Ovary (tissue), 9 donors: Measurements from ENCODE around the gene SLC28A3. TPM values are rescaled to one million over a fixed set of nuclear protein-coding genes. Genes with fewer than 3 reads are reported as not detected.

ENCODE experiments used
- DNase-seq, 5 donors: peaks; one replicate each; pipeline ENCODE4 v3.0.0-alpha.2; 2019 to 2020
- H3K27ac ChIP-seq, 2 donors: fragments of 200-600 bp; one replicate each; pipeline versions ENCODE4 v1.5.1 to v1.8.0; 2019 to 2022
- H3K27me3 ChIP-seq: fragments of 200-600 bp; one replicate; pipeline ENCODE4 v1.8.0; 2022
- H3K36me3 ChIP-seq: fragments of 200-600 bp; sonication (generic); one replicate; pipeline ENCODE4 v1.5.1; 2019
- H3K4me1 ChIP-seq: one replicate; pipeline ENCODE4 v1.8.1; 2013; ENCODE audit warnings: mild to moderate bottlenecking, moderate library complexity; ENCODE audit not compliant: insufficient read depth
- H3K4me3 ChIP-seq: fragments of 200-600 bp; sonication (generic); one replicate; pipeline ENCODE4 v1.5.1; 2017
- H3K9me3 ChIP-seq, 2 donors: fragments of 200-600 bp in 1 of 2; sonication (generic) in 1 of 2; one replicate each; pipeline versions ENCODE4 v1.5.1 to v1.8.1; 2013 to 2019; ENCODE audit warnings: mild to moderate bottlenecking in 1 of 2, moderate library complexity in 1 of 2
- EP300 ChIP-seq: sonication (generic); formaldehyde crosslinking; IDR thresholded peaks from one replicate; pipeline ENCODE4 v1.6.1; 2017; ENCODE audit warnings: antibody characterized with exemption
- POLR2A ChIP-seq: fragments of 450-650 bp; IDR thresholded peaks from one replicate; pipeline ENCODE4 v1.6.1; 2017; ENCODE audit warnings: antibody characterized with exemption, mild to moderate bottlenecking, moderate library complexity
- WGBS, 3 donors: extraction: QIAGEN DNeasy Blood & Tissue Kit in 1 of 3; methylation state at CpG; one replicate each; pipeline versions ENCODE4 v1.1.5 to v1.1.7; 2013 to 2017; 5-methylcytosine and 5-hydroxymethylcytosine counted together
- intact Hi-C, 4 donors: fragments of 100-400 bp; cut with DNase I; formaldehyde crosslinking; loops; one replicate each; pipeline versions ENCODE4 v1.11.0 to v1.15.1; 2022 to 2023
- polyA plus RNA-seq, 2 donors: library from polyadenylated mRNA; stranded (reverse); fragments of 200-250 nt in 1 of 2; fragments of 350-450 nt in 1 of 2; fragmentation: Illumina TruSeq in 1 of 2; extraction: RNeasy Lipid Tissue Mini Kit (QIAGEN cat#74804) in 1 of 2; gene quantifications; one replicate each; pipeline ENCODE4 v1.2.3, GENCODE V29; 2013 to 2014
- total RNA-seq, 7 donors: library from RNA; depleted of rRNA in 2 of 7; stranded (reverse); fragments of >200 nt in 2 of 7; fragmentation: NEBNext Ultra II Directional in 3 of 7; extraction: Animal tissue kit (Norgen Biotek cat#: 25700) in 3 of 7; gene quantifications; one replicate each; pipeline versions ENCODE4 v1.1.0 to v1.2.4, GENCODE V29; 2016 to 2023
- TF ChIP-seq, protein P1 (sequence below), 3 donors: fragments of 450-650 bp in 2 of 3; fragments of 200-600 bp in 1 of 3; IDR thresholded peaks; one replicate each; pipeline versions ENCODE4 v1.5.1 to v1.8.0; 2016 to 2022; ENCODE audit warnings: antibody characterized with exemption in 3 of 3, mild to moderate bottlenecking in 1 of 3
- donor health status: DM: no; HTN: no; CAD: no; lungs with moderate emphysema.
- donor health status: DM: no; HTN: no; CAD: no.
- donor health status: Bipolar disorder and iron deficiency.
- donor health status: DM: yes; HTN: yes; CAD: no.
- donor health status: DM: no; HTN: no; CAD: no.
- donor health status: DM: yes; HTN: yes; CAD: no.

SLC28A3 gene
- total and polyA plus RNA-seq, 9 donors: 0.08 to 9.0 (median 0.59) TPM; not detected in 1

- TF ChIP-seq, protein P1, sequence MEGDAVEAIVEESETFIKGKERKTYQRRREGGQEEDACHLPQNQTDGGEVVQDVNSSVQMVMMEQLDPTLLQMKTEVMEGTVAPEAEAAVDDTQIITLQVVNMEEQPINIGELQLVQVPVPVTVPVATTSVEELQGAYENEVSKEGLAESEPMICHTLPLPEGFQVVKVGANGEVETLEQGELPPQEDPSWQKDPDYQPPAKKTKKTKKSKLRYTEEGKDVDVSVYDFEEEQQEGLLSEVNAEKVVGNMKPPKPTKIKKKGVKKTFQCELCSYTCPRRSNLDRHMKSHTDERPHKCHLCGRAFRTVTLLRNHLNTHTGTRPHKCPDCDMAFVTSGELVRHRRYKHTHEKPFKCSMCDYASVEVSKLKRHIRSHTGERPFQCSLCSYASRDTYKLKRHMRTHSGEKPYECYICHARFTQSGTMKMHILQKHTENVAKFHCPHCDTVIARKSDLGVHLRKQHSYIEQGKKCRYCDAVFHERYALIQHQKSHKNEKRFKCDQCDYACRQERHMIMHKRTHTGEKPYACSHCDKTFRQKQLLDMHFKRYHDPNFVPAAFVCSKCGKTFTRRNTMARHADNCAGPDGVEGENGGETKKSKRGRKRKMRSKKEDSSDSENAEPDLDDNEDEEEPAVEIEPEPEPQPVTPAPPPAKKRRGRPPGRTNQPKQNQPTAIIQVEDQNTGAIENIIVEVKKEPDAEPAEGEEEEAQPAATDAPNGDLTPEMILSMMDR (IDR thresholded peaks at IDR 0.05): no peak
- TF ChIP-seq POLR2A (no peak), EP300 (no peak)
- WGBS, 3 donors: 81% methylated on average over 5 of the region's 5 CpGs
- intact Hi-C loops: no loop called here
- Histone ChIP-seq H3K4me1 (no peaks in the 10 kb centered on the region), H3K27me3 (no peaks in the 10 kb centered on the region), H3K36me3 (no peaks in the 10 kb centered on the region), H3K4me3 (no peak overlapping the region), H3K27ac (no peak overlapping the region), H3K9me3 (no peaks in the 10 kb centered on the region)
- DNase-seq: no peak
These were observed 9.3 kb downstream of the SLC28A3 start for GRCh38 chr9:84331119-84331809.

DNA sequence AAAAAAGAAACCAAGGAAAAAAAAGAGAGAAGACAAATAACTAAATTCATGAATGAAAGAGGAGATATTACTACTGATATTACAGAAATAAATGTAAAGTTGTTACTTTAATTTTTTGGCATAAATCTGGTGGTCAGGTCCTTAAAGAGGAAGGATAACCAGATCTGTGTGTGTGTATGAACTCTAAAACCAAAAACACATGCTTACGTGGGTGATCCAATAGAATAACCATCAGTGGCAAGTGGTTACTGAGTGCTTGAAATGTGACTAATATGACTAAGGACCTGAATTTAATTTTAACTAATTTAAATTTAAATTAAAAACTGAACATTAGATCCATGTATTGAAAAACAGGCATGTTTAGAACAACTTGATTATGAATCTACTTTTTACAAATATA is 10.3 kb downstream of the SLC28A3 start:
- Histone ChIP-seq H3K9me3 (no peaks in the 10 kb centered on the region), H3K27me3 (no peaks in the 10 kb centered on the region), H3K36me3 (no peaks in the 10 kb centered on the region), H3K4me3 (no peak overlapping the region), H3K27ac (no peak overlapping the region), H3K4me1 (no peaks in the 10 kb centered on the region)
- WGBS, 3 donors: 88 to 92% (median 88%) methylated on average over 1 of the region's 1 CpG
- DNase-seq: no peak
- intact Hi-C loops: no loop called here
- no peak for TF ChIP-seq EP300
- TF ChIP-seq, protein P1 (IDR thresholded peaks at IDR 0.05): no peak
- TF ChIP-seq POLR2A: no peak

GRCh38 chr9:84327184-84327583 is 13.4 kb downstream of the SLC28A3 start:
- no peak overlapping the region for H3K27ac ChIP-seq
- no peak overlapping the region for H3K4me3 ChIP-seq
- H3K27me3 ChIP-seq: no peaks in the 10 kb centered on the region
- no peaks in the 10 kb centered on the region for H3K9me3 ChIP-seq
- WGBS, 3 donors: 81 to 90% (median 88%) methylated on average over 3 of the region's 3 CpGs
- intact Hi-C loops: no loop called here
- H3K36me3 ChIP-seq: no peaks in the 10 kb centered on the region
- H3K4me1 ChIP-seq: no peaks in the 10 kb centered on the region
- no peak for DNase-seq
- TF ChIP-seq, protein P1 (IDR thresholded peaks at IDR 0.05): no peak
- TF ChIP-seq EP300 (no peak), POLR2A (no peak)

DNA sequence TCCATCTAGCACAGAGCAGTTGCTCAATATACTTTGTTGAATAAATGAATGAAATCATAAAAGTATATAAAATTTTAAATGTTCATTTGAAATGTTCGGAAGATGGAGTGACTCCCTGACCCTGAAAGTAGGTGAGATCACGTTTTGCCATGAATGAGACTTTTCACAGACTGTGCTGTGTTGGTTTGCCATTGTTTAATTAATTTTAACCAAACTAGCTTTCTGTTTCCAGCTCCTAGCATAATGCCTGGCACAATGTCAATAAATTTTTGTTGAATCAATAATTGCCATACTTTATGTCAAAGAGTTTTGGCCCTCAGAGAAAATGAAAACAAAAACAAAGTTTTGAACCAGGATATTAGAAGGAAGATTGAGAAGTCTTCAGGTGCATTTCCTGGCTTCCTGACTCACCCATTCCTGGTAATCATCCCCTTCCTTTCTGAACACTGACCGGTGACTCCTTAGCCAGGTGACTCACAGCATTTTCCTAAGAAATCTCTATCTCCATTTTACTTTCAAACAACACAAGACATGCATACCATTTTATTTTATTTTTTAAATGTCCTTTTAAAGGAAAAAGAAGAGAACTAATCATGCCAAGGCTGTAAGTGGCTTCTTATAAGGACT is 15.1 kb downstream of the SLC28A3 start:
- Histone ChIP-seq H3K36me3 (no peaks in the 10 kb centered on the region), H3K4me3 (no peak overlapping the region), H3K9me3 (no peaks in the 10 kb centered on the region), H3K27me3 (no peaks in the 10 kb centered on the region), H3K4me1 (no peaks in the 10 kb centered on the region), H3K27ac (no peak overlapping the region)
- DNase-seq: no peak
- intact Hi-C loops: no loop called here
- TF ChIP-seq, protein P1 (IDR thresholded peaks at IDR 0.05): no peak
- TF ChIP-seq EP300: no peak
- TF ChIP-seq POLR2A: no peak
- WGBS, 3 donors: 74 to 84% (median 82%) methylated on average over 3 of the region's 3 CpGs
